ENCODE results near the gene BAAT. TPM values are rescaled to one million over a fixed set of nuclear protein-coding genes. Genes with fewer than 3 reads are reported as not detected.

The BAAT gene
- total and polyA plus RNA-seq, 2 of the 13 experiments (the other 11 are each of a cell fraction or from before 2014, with no cell fraction given), result 0.71 to 7.9 TPM

DNA sequence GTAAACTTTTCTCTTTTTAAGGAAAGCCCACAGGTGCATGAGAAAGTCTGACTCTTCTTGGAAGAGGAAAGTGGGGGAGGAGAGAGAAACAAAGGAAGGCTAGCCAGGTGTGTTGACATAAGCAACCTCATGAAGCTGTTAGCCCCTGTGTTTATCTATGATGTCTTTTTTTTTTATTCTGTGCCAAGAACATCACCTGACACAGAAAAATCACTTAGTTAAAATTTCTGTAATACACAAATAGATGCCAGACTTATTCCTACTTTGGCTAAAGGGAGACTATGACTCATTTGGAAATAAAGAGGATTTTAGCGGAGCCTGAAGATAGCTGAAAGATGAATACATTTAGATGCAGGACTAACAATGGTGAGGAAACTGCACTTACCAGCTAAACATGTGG, 58.3 kb downstream of the BAAT start (continued):
- TF ChIP-seq ZBTB3 (CRISPR knock-in tag; IDR thresholded peaks at IDR 0.05; ENCODE audit: borderline replicate concordance, low read depth) (no peak), FOXA3 (CRISPR knock-in tag; IDR thresholded peaks at IDR 0.05) (peak; percentile 51), HDAC1 (CRISPR knock-in tag; IDR thresholded peaks at IDR 0.05) (no peak), MBD4 (IDR thresholded peaks at IDR 0.05; ENCODE audit: borderline replicate concordance, low read length) (no peak), SMYD3 (CRISPR knock-in tag; IDR thresholded peaks at IDR 0.05) (no peak), ZNF660 (CRISPR knock-in tag; IDR thresholded peaks at IDR 0.05; ENCODE audit: borderline replicate concordance, low read depth) (no peak), ZNF331 (CRISPR knock-in tag; IDR thresholded peaks at IDR 0.05) (no peak; the same call in 1 of the 2 replicates), SATB2 (CRISPR knock-in tag; IDR thresholded peaks at IDR 0.05) (no peak), EP300 (IDR thresholded peaks at IDR 0.05; ENCODE audit: low read depth in 2 of 2, low read length in 2 of 2) (peak in 1 of 2 experiments; percentile 66; a peak in 1 of 4 replicates), EP300 (CRISPR knock-in tag; IDR thresholded peaks at IDR 0.05; ENCODE audit: borderline replicate concordance) (no peak), FOXP1 (IDR thresholded peaks at IDR 0.05) (no peak), FOXP1 (CRISPR knock-in tag; IDR thresholded peaks at IDR 0.05) (peak; percentile 27; the same call in 1 of the 2 replicates), ZNF746 (CRISPR knock-in tag; IDR thresholded peaks at IDR 0.05) (no peak), ZNF772 (CRISPR knock-in tag; IDR thresholded peaks at IDR 0.05) (no peak), ZNF672 (CRISPR knock-in tag; IDR thresholded peaks at IDR 0.05) (no peak)
- TF ChIP-seq, protein P1, sequence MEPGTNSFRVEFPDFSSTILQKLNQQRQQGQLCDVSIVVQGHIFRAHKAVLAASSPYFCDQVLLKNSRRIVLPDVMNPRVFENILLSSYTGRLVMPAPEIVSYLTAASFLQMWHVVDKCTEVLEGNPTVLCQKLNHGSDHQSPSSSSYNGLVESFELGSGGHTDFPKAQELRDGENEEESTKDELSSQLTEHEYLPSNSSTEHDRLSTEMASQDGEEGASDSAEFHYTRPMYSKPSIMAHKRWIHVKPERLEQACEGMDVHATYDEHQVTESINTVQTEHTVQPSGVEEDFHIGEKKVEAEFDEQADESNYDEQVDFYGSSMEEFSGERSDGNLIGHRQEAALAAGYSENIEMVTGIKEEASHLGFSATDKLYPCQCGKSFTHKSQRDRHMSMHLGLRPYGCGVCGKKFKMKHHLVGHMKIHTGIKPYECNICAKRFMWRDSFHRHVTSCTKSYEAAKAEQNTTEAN (CRISPR knock-in tag; conservative IDR thresholded peaks at IDR 0.05), result no peak
- TF ChIP-seq, protein P2, sequence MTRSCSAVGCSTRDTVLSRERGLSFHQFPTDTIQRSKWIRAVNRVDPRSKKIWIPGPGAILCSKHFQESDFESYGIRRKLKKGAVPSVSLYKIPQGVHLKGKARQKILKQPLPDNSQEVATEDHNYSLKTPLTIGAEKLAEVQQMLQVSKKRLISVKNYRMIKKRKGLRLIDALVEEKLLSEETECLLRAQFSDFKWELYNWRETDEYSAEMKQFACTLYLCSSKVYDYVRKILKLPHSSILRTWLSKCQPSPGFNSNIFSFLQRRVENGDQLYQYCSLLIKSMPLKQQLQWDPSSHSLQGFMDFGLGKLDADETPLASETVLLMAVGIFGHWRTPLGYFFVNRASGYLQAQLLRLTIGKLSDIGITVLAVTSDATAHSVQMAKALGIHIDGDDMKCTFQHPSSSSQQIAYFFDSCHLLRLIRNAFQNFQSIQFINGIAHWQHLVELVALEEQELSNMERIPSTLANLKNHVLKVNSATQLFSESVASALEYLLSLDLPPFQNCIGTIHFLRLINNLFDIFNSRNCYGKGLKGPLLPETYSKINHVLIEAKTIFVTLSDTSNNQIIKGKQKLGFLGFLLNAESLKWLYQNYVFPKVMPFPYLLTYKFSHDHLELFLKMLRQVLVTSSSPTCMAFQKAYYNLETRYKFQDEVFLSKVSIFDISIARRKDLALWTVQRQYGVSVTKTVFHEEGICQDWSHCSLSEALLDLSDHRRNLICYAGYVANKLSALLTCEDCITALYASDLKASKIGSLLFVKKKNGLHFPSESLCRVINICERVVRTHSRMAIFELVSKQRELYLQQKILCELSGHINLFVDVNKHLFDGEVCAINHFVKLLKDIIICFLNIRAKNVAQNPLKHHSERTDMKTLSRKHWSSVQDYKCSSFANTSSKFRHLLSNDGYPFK (CRISPR knock-in tag; IDR thresholded peaks at IDR 0.05; ENCODE audit: borderline replicate concordance), result no peak
- TF ChIP-seq, protein P3, sequence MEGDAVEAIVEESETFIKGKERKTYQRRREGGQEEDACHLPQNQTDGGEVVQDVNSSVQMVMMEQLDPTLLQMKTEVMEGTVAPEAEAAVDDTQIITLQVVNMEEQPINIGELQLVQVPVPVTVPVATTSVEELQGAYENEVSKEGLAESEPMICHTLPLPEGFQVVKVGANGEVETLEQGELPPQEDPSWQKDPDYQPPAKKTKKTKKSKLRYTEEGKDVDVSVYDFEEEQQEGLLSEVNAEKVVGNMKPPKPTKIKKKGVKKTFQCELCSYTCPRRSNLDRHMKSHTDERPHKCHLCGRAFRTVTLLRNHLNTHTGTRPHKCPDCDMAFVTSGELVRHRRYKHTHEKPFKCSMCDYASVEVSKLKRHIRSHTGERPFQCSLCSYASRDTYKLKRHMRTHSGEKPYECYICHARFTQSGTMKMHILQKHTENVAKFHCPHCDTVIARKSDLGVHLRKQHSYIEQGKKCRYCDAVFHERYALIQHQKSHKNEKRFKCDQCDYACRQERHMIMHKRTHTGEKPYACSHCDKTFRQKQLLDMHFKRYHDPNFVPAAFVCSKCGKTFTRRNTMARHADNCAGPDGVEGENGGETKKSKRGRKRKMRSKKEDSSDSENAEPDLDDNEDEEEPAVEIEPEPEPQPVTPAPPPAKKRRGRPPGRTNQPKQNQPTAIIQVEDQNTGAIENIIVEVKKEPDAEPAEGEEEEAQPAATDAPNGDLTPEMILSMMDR (CRISPR knock-in tag; IDR thresholded peaks at IDR 0.05), result no peak

Measured in HepG2 (cell line).